Measurements from ENCODE around the gene ATP5MC3.

DNA sequence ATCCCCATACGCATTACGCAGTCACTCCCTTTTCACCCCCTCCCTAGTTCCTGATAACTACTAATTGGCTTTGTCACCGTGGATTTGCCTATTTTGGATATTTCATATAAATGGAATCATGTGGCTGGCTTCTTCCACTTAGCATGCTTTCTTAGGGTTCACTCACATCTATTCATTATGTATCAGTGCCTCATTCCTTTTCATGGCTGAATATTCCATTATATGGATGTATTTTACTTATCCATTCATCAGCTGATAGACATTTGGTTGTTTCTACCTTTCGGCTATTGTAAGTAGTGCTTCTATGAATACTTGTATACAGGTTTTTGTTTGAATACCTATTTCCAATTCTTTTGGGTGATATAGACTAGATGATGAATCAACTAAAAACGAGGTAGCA lies 4.9 kb downstream of the ATP5MC3 start:
- TF ChIP-seq RAD21 (conservative IDR thresholded peaks at IDR 0.05) (no peak), CTCF (IDR thresholded peaks at IDR 0.05; ENCODE audit: poor library complexity, severe bottlenecking) (no peak), TAF1 (IDR thresholded peaks at IDR 0.05; ENCODE audit: low read depth) (no peak), POLR2AphosphoS5 (IDR thresholded peaks at IDR 0.05) (no peak), REST (IDR thresholded peaks at IDR 0.05; ENCODE audit: borderline replicate concordance) (no peak), EZH2 (IDR thresholded peaks at IDR 0.05; ENCODE audit: borderline replicate concordance, insufficient read depth, low read length, poor library complexity, severe bottlenecking) (no peak), EP300 (conservative IDR thresholded peaks at IDR 0.05; ENCODE audit: poor library complexity, severe bottlenecking) (no peak)
